Stimulated activated CD4-positive, alpha-beta T cell treated with anti-CD3 and anti-CD28 coated beads, Interleukin-4, amount 100 ng/mL, for 1 hour (primary cell): ENCODE measurements around the gene ENHO.
"Not testable (repeated sequence)": the region's sequence is repeated elsewhere in the genome, so short reads cannot be mapped to it uniquely, and the experiment has no call there.

Source experiments
- DNase-seq: peaks from one replicate; pipeline ENCODE4 v3.0.0-alpha.2; 2020

The ENHO gene

GRCh38 chr9:34555002-34555348 is 32.2 kb upstream of the ENHO start:
- no peak for DNase-seq

DNA sequence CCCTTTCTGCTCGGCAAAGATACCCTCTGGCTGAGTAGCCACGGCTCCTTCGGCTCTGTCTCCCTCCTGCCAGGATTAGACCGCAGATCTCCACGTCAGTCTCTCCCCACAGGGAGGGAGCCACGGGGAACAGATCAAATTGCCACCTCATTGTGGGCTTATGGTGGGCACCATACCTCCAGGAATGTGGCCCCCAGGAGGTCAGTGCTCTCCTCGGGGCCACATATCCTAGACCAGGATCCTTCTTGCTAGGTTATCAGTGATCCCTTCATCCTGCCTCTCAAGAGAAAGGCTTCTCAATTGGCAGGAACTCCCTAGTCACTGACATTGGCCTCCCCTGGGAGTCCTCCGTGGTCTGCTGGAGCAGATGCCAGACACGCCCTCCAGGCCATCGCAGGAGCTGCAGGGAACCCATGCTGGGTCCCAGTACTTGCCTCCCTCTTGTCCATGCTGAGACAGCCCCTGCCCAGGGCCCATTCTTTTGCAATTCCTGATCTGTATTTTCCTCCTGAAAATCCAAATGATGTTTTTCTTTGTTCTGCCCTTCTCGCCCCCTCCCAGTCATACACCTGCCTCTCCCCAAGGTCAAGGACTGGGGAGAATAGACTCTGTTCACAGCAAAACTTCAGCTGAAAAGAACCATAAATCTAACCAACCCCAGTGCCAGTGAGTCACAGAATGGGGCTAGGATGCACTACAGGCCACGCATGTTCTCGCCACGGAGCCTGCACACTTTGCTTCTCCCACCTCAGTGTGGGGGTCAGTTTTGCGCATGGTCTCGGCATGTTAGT is 31.6 kb upstream of the ENHO start:
- no peak for DNase-seq

DNA sequence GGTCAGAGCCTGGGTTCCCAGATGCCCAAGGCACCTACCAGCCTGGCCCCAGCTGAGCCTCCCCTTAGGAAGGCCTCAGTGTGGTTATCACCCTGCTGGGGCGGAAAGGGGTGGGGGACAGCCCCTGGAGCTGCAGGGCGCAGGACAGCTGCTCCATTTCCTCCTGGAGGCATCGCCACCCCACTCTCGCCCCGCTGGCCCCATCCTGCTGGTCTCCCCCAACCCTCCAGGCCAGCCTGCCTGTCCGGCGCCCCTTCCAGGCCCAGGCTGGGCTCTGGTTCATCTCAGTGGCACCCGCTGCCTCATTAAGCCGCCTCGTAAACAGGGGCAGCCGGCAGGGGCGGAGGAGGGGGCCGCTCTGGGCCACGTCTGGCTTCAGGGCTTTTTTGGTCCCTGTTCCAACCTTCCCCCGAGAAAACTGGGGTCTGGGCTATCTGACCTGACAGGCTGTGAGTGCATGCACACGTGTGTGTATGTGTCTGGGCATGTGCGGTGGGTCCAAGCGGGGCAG is 30.8 kb upstream of the ENHO start:
- no peak for DNase-seq

DNA sequence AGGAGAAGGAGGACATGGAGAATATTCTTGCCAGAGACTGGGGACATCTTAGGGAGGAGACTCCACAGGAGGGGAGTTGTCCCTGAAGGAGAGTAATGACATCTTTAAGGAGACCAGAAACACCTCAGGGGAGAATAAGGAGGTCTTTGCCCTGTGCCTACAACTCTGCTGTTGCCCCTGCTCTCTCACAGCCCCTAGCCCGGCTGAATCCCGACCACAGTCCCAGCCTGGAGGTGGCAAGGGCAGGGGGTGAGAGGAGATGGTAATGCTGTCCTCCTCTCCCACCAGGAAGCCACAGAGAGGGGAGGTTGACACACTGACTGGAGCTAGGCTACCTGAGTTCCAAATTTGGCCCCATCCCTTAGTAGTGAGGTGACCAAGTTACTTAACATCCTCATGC is 30.2 kb upstream of the ENHO start:
- no peak for DNase-seq

- DNase-seq: no peak
Observed at GRCh38 chr9:34552606-34552981, 29.8 kb upstream of the ENHO start.

DNA sequence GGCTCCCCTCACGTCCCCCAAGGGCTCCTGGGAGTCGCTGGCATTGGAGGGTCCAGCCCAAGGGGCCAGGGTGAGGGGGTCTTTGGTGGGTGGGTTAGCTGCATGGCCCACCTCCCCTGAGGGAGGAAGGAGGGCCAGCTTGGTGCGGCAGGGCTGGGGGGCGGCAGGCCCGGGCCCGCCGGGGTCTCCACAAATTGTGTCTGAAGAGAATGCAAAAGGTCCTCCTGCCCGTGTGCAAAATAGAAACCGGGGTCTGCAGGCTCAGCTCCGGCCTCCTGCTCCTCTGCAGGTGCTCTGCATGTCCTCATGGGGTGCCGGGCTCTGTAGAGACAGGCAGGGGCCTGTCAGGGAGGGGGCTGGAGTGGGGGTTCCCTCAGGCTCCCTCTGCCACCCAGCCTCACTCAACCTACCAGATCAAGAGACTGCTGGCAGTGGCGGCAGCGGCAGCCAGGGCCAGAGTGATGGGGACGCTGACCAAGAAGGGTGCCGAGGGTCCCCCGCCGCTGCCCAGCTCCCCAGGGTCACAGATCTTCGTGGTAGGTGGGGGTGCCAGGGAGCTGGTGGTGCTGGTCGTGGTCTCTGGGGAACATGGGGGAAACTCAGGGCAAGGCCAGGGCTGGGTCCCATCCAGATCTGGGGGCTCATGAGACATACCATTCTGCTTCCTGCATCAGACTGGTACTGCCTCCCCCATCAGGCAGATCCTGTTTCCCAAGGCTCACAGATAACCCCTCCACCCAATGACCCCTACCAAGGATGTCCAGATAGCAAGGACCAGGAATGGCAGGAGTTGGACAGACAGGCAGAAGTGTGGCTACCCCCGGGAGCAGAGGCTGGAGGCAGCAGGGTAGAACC is 29.2 kb upstream of the ENHO start:
- no peak for DNase-seq

GRCh38 chr9:34550681-34551270 is 28.0 kb upstream of the ENHO start:
- no peak for DNase-seq

DNA sequence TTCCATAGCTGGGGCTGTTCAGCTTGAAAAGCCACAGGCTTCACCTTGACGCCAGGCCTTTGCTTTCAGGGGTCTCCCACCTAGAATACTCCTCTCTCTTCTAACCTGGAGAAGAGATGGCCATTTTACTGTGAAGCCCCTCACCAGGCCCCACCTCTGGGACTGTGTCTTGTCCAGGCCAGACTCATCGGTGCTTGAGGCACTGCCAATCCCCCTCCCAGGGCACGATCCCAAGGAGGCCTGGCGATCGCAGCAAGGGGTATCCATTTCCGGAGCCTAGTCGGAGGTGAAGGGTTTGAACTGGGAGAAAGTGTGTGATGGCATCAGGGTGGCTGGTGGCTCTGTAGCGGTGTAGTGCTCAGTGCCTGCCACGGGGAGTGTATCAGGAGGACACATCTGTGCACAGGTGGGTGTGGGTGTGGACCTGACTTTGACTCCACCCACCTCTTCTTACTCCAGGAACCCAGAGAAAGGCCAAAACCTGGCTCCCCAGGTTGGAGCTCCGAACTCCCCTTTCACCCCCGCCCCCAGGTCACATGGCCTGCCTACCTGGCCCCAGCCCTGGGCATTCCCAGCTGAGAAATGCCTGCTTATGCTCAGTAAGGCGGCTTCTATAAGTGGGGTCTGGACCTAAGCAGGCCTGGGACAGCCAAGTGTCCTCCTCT is 27.4 kb upstream of the ENHO start:
- no peak for DNase-seq

DNA sequence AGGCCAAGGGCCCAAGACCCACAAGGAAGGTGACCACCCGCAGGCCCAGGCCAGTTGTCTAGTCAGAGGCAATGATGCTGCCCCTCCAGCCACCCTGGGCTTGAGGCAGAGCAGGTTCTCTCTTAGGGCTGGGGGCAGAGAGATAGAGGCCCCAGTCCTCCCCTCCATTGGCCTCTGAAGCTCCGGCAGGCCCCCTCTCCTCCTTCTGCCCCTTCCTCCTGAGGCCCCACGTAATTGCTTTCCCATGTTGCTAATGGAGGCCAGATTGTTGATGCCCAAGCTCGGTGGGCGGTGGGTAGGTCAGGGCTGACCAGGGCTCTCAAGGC is 26.6 kb upstream of the ENHO start:
- DNase-seq: no peak

GRCh38 chr9:34547960-34548611 is 25.3 kb upstream of the ENHO start:
- DNase-seq: peak; percentile 43

GRCh38 chr9:34546834-34547827 is 24.3 kb upstream of the ENHO start:
- DNase-seq: peak; percentile 59

DNA sequence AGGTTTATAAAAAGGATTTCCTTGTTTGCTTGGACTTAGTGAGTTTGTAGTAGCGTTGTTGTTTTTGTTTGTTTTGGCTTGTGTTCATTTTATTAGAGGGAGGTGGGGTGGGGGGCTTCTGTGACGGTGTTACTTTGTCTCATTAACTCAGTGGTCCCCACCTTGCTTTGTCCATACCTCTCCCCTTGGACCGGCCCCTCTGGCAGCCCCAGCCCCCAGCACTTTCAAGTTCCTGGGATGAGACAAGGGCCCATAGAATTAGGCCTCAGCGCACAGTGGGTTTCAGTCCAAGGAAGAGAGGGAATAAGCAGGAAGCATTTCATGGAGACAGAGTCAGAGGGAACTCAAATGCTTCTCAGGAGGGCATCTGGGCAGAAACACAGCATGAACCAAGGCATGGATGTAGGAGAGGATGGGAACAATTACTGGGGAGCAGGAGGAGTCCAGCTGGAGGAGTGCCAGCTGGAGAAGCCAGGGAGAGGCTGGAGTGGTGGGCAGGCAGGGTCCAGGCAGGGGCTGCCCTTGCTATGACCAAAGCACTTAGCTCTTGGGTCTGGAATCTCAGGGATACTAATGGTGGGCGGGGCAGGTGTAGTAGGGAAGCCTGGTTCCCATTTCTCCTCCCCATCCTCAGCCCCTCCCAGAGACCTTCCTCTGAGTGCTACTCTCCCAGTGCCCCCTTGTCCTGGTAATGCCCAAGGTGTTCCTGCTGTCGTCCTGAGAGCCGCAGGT is 23.5 kb upstream of the ENHO start:
- no peak for DNase-seq

DNA sequence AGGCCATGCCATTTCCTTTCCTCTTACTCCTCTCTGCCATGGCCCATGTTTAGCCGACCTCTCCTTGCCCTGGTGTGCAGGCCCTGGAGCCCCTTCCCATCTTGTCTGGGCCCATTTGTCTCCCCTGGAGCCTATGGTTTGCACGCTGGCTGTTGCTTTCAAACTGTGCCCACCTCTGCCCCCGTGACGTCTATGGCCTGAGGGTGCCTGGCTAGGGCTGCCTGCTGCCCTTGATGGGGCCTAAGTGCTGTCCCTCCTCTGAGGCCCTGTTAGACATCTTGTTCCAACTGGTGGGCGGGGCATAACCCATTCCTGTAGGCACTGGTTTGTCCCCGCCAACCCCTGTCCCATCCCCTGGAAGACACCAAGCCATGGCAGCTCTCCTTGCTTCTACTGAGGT is 22.7 kb upstream of the ENHO start:
- no peak for DNase-seq

GRCh38 chr9:34544035-34544434 is 21.2 kb upstream of the ENHO start:
- DNase-seq: no peak

DNA sequence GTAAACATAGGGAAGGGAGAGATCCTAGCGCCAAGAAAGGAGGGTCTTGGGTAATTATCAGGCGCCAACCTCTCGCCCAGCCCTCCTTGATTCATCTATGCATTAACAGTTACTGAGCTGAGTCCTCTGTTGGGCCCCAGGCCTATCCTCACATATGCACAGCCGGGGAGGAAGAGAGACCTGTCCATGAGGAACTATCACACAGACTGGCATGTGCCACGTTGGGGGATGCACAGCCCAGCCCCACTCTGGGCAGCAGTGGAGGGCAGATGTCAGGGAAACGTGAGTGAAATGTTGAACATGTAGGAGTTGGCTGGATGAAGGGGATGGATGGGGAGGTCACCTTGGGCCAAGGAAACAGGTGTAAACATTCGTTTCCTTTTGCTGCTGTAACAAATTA is 18.8 kb upstream of the ENHO start:
- DNase-seq: no peak

GRCh38 chr9:34540827-34541226 is 18.0 kb upstream of the ENHO start:
- DNase-seq: no peak

- DNase-seq: no peak
Observed at GRCh38 chr9:34536685-34537084, 13.9 kb upstream of the ENHO start.

DNA sequence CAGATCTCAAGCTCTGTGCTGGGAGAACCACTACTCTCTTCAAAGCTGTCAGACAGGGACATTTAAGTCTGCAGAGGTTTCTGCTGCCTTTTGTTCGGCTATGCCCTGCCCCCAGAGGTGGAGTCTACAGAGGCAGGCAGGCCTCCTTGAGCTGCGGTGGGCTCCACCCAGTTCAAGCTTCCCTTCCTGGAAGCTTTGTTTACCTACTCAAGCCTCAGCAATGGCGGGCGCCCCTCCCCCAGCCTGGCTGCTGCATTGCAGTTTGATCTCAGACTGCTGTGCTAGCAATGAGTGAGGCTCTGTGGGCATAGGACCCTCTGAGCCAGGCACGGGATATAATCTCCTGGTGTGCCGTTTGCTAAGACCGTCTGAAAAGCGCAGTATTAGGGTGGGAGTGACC is 9.3 kb upstream of the ENHO start:
- DNase-seq: not testable (repeated sequence)

- no peak for DNase-seq
Observed at GRCh38 chr9:34526026-34526425, 3.2 kb upstream of the ENHO start.

DNA sequence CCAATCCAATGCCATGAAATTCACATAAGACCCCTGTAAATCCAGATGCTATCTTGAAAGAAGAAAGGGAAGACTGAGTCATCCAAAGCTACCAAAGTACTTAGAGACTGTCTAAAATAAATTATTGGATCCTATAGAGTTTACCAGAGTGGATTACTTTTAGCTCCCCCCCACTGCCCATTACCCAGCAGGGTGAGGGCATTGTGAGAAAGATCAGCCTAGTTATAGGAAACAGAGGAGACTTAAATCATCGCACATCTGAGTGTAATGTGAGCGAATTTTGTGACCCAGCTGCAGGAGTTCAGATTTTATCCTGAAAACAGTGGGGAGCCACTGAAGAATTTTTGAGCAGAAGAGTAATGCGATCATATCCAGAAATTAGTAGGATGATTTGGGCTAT is 1.6 kb upstream of the ENHO start:
- no peak for DNase-seq
